DMS53 treated with DMSO at 0.1 percent for 48 hours (cell line): ENCODE results near the gene CHERP.
"Not testable (repeated sequence)": the region's sequence is repeated elsewhere in the genome, so short reads cannot be mapped to it uniquely, and the experiment has no call there.

ENCODE experiments used
- DNase-seq: peaks from one replicate; lab custom pipeline; 2025; ENCODE audit not compliant: unreplicated experiment; lab: John Stamatoyannopoulos, UW

The CHERP gene

GRCh38 chr19:16543734-16544133 lies 1.5 kb upstream of the CHERP start:
- not testable (repeated sequence) for DNase-seq

GRCh38 chr19:16542910-16543472 lies 754 bp upstream of the CHERP start:
- no peak for DNase-seq

GRCh38 chr19:16541526-16542044 lies 652 bp downstream of the CHERP start:
- DNase-seq = no peak

GRCh38 chr19:16540948-16541347 lies 1.3 kb downstream of the CHERP start:
- no peak for DNase-seq

GRCh38 chr19:16537111-16537510 lies 5.1 kb downstream of the CHERP start:
- DNase-seq = no peak

GRCh38 chr19:16536130-16536529 lies 6.1 kb downstream of the CHERP start:
- no peak for DNase-seq

GRCh38 chr19:16535381-16535780 lies 6.9 kb downstream of the CHERP start:
- DNase-seq = no peak

GRCh38 chr19:16532440-16533234 lies 9.6 kb downstream of the CHERP start:
- no peak for DNase-seq

- DNase-seq = no peak
Measured at GRCh38 chr19:16531380-16531669, 10.9 kb downstream of the CHERP start.

GRCh38 chr19:16530540-16531379 lies 11.5 kb downstream of the CHERP start:
- no peak for DNase-seq

- DNase-seq = no peak
Measured at GRCh38 chr19:16529466-16530144, 12.6 kb downstream of the CHERP start.

GRCh38 chr19:16527971-16528521 lies 14.2 kb downstream of the CHERP start:
- no peak for DNase-seq

GRCh38 chr19:16527334-16527935 lies 14.8 kb downstream of the CHERP start:
- no peak for DNase-seq

- DNase-seq = no peak
Measured at GRCh38 chr19:16525751-16526481, 16.3 kb downstream of the CHERP start.

GRCh38 chr19:16524991-16525734 lies 17.1 kb downstream of the CHERP start:
- DNase-seq = no peak

GRCh38 chr19:16522559-16523377 lies 19.5 kb downstream of the CHERP start:
- no peak for DNase-seq

GRCh38 chr19:16521715-16522289 lies 20.4 kb downstream of the CHERP start:
- no peak for DNase-seq
